UCSD-AML1 (cell line): ENCODE results near the gene MTOR.

Experiments used
- DNase-seq: peaks from one replicate; lab custom pipeline; 2025; ENCODE audit not compliant: unreplicated experiment; lab: John Stamatoyannopoulos, UW

The MTOR gene

DNA sequence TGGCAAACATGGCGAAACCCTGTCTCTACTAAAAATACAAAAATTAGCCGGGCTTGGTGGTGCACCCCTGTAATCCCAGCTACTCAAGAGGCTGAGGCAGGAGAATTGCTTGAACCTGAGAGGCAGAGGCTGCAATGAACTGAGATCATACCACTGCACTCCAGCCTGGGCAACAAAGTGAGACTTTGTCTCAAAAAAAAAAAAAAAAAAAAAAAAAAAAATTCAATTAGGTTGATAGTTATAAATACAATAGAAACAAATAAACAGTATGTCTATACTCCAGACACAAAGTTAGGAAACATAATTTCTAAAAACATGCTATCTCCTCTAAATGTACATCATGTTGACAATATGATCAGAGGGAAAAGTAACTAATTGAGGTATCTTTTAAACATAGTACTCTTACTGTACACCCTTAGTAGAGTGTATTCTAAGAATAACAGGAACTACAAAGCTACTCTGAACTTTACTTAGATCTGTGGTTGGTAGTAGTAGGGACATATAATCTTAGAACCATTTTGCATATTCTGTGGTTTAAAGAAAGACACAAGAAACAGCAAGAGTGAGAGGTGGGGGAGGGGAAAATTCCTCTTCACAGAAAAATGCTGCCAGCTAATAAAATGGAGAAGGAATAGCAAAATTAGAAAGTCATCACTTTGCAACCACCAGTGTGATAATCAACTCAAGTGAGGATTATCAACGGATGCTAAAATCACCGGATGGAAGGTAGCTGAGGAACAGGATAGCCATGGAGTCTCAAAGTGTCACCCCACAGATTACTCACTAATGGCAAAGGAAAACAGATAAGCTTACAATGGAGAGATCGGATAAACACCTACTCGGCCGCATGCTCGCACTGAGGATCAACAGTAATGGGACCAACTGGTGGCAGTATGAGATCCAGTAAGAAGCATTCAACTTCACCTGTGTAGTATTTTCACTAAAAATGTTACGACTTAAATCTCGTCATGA, 35.0 kb downstream of the MTOR start:
- DNase-seq = no peak

DNA sequence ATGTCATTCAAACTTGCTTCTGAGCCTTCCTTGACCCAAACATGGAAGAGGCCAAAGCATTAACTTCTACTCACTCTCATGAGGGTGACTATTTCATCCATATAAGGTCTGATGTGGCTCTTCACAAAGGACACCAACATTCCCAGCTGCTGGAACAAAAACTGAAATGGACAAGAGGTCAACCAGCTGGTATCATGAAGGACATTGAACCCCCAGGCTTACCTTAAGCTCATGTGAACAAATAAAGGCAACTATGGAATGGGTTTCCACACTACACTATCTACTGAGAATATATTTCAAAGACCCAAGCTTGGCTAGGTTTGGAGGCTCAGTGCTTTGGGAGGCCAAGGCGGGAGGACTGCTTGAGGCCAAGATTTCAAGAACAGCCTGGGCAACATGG, 46.3 kb downstream of the MTOR start:
- no peak for DNase-seq

DNA sequence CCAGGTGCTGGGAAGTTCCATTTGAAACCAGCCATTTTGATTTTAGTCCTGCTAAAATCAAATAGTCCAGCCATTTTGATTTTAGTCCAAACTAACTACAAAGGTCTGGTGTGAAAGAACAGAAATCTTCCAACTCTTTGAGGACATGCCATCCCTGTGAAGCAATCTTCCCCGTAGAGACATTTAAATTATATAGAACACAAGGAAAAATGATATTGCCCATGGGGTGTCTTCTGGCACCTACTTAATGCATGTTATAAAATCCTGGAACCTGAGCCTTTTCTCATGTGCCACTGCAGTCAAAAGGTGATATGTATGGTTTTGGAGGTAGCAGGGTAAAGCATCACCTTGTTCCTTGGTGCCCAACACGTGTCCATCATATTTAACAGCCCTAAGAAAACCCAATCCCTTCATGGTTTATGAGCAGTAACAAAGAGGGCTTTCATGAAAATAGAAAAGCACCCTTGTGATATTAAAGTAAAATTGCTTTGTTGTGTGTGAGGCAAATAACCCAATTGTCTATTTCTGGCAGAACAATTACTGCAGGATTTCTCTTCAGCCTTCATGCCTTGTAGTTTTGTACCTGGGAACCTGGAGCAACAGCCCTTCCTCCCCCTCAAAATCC, 46.9 kb downstream of the MTOR start:
- no peak for DNase-seq

DNA sequence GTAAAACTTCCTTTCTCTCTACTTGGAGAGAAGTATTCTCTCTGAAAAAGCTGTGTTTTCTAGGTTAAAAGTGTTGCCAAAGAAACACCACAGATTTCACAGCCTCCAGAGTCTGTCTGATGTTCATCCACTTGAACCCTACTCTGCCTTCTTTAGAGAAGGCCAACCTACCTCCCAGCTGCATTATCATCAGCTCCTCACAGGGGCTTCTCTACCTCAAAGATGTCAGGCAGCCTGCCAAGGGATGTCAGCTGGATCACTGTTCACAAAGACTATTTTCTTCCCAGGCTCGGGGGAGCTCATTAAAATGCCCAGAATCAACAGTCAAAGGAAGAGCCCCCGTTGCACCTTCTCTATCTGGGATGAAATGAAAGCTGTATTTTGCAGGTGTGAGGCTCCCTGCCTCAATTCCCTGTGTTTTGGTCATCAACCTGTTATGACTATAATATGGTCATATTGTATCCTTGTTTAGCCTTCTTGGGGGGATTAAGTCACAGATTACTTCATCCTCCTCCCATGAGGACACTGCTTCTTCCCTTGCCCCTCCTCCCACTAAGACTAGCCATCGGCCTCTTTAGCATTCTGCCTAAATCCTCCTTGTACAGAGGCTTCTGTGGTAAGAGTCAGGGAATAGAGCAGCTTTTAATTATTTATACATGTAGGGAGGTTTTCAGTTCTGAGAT, 47.5 kb downstream of the MTOR start:
- DNase-seq = no peak

DNA sequence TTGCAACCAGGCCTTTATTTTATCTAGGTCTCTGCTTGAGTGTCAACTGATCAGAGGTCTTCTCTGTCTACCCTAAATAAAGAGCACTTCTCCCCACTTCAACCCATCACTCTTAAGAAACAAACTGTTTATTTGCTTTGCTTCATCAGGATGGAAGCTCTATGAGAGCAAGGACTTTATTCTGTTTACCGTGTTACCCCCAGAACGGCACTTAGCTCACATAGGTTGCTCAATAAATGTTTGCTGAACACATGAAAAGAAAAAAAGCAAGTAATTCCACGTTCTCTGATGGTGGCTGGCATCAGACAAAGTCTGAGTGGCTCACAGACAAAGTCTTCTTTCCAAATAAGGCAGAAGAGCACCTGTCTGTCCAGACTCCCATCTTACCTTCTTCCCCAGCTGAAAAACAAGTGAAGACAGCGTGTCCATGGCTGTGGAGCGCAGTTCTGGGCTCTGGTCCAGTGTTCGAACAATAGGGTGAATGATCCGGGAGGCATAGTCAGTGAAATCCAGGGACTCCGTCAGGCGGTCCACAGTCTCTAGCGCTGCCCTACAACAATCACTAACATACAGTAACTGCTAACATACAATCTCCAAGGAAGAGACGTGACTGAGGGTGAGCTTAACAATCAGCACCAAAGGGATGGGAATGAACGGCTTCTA, 50.3 kb downstream of the MTOR start:
- no peak for DNase-seq

DNA sequence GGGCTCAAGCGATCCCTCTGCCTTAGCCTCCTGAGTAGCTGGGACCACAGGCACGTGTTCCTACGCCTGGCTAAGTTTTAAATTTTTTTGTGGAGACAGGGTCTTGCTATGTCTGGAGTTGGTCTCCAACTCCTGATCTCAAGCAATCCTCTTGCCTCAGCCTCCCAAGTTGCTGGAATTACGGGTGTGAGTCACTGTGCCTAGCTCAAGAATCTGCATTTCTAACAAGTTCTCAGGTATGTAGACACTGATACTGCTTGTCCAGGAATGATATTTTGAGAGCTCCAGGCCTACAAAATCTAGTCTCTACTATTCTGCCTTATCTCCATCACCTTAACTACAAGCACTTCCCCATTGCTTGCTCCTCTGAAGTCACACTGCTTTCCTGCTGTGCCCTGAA, 50.9 kb downstream of the MTOR start:
- DNase-seq = no peak

DNA sequence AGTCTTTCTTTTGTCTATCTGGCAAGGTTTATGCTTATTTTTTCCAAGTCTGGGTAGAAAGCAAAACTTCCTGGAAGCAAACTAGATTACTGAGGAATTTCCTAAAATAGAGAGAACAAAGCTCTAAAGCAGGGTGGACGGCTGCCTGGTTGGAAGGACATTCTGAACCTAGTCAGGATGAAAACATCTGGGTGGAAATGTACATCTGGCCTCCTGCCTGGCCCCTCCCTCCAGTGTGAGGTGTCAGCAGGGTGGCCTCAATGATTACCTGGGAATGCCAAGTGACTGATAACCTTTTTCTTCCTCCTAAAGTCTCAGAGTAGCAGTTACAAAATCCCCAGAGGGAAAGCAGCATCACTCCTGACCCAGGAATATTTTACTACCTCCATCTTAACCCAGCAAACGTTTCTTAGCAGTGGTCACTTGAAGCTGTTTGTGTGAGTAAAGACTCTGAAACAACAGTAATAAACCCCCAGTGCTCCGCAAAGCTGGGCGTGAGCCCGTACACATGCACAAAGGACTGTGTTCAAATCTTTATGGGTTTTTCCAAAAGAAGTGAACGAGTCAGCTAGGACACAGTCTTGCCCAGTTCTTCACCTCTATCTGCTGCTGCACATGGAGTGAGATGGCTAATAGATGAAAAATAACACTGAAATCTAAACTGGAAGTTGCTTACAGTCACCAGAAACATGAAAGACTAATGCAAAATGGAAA, 54.3 kb downstream of the MTOR start:
- no peak for DNase-seq

DNA sequence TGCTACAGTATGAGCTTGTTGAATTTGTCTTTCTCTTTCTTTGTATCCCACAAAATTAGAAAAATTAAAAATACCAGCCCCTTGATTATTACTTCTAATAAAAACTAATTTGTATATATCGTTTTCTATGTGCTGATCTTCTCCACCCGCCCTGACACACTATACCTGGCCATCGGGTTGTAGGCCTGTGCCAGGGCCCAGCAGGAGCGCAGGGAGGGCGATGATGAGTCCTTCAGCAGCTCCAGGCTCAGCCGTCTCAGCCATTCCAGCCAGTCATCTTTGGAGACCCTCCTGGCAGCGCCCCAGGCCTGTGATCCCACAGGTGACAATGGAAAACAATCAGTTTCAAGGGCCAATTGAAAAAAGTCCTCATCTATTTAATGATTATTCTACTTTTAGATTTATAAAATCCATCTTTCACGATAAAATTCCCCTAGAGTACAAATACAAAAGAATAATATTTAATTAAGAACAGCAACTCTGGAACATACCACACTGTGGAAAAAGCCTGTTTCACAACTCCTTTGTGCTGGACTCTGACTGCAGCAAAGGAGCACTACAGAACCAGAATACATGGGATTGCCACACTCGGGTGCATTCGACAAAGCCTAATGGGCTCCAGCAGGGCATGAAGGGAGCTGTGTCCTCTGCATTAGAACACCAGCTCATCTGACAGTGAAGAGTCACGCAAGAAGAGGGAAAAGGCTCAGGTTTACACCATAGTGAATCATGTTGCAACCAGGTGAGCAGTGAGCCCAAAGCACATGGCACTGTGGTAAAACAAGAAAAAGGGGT, 57.8 kb downstream of the MTOR start:
- DNase-seq = no peak

DNA sequence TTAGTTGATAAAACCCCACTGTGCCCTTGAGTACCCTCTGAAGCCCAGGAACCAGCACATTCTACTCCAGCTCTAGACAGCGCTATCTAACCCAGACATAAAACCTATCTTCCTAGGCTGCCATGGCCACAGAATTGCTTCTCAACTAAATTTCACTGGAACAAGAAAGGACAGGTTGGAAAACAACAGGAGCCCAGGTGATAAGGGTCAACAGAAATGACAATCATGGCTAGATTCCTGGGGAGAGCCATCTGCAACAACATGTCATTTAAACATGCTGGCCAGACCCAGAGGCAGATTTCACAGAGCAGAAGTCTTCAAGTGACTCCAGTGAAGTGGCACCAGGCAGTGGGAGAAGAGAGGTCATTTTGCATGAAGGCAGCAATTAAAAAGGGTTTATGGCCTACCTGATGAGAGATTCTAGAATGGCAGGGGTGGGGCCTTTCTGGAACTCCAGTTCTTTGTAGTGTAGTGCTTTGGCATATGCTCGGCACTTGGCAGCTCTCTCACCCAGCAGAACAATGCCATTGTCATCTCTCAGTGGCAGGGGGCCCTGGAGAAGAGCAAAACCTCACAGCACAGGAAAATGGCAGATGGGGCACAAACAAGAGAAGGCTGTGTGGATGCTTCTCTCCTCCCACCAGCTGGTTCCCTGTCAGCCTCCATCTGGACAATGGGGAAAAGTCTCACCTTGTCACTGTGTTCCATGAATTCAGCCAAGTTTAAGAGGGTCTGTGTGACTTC, 63.3 kb downstream of the MTOR start:
- no peak for DNase-seq

DNA sequence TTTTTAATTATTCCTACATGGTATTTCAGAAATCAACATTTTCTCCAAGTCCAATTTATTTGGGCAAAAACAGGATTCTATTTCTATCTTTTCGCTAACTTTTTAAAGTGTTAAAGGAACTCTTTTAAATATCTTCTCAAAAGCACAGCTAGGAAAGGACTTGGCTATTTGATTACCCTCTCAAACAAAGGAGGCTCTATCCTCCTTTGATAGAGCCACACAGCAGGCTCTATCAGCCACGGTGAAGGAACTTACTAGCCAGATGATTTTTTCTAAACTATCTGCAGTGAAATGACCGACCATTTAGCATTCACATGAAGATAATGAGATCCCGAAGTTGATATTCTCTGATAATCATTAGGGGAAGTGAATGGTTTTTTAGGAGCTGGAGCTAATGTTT, 64.1 kb downstream of the MTOR start:
- no peak for DNase-seq

DNA sequence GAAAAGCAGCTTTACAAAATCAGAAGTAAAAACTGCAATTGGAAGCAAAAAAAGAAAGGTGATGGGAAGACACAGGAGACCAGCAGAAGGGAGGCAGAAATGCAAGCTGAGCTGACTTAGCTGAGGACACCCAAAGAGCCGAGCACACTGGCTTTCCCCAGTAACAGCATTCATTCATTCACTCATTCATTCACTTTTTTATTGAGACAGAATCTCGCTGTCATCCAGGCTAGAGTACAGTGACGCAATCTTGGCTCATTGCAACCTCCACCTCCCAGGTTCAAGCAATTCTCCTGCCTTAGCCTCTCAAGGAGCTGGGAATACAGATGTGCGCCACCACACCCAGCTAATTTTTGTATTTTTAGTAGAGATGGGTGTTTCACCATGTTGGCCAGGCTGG, 65.0 kb downstream of the MTOR start:
- no peak for DNase-seq

DNA sequence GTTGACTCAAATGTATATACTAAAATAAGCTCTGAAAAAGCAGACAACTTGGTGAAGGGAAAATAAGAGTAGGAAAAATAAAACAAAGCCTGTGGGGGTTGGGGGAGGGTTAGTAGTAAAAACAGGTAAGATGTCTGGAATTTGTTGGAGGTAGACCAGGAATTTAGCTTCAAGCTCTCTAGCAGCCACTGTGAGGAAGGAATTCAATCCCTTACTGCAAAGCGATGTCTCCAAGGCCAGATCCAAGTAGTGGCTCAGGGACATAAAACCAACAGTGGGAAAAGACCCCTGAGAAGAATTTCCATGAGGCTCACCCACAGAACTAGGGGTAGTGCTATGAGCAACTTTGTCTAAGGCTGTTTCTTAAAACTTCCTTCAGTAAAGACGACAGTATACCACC, 65.4 kb downstream of the MTOR start:
- DNase-seq = no peak

DNA sequence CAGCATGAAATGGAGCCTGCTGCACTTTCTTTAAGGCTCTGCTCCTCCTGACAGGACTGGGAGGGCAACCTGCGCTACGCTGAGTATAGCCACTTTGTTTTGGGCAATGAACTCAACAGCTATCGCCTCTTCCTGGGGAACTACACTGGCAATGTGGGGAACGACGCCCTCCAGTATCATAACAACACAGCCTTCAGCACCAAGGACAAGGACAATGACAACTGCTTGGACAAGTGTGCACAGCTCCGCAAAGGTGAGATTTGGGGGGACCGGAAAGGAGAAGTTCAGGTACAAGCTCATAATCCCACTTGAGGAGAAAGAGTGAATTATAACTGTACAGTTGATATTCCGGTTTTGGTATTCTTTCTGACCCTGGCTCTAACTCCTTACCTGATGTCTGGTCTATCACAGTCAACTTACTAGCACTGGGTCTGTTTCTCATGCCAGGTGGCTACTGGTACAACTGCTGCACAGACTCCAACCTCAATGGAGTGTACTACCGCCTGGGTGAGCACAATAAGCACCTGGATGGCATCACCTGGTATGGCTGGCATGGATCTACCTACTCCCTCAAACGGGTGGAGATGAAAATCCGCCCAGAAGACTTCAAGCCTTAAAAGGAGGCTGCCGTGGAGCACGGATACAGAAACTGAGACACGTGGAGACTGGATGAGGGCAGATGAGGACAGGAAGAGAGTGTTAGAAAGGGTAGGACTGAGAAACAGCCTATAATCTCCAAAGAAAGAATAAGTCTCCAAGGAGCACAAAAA, 67.8 kb downstream of the MTOR start:
- DNase-seq = no peak

DNA sequence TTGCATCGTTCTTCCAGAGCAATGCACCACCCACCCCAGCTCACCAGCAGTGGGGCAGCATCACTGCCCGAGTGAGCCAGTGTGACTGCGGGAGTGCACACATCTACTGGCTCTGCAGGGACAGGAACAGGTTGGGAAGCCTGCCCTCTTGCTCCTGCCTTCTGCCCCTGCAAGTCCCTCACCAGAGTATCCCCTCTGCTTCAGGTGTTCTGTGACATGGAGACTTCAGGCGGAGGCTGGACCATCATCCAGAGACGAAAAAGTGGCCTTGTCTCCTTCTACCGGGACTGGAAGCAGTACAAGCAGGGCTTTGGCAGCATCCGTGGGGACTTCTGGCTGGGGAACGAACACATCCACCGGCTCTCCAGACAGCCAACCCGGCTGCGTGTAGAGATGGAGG, 69.0 kb downstream of the MTOR start:
- no peak for DNase-seq

DNA sequence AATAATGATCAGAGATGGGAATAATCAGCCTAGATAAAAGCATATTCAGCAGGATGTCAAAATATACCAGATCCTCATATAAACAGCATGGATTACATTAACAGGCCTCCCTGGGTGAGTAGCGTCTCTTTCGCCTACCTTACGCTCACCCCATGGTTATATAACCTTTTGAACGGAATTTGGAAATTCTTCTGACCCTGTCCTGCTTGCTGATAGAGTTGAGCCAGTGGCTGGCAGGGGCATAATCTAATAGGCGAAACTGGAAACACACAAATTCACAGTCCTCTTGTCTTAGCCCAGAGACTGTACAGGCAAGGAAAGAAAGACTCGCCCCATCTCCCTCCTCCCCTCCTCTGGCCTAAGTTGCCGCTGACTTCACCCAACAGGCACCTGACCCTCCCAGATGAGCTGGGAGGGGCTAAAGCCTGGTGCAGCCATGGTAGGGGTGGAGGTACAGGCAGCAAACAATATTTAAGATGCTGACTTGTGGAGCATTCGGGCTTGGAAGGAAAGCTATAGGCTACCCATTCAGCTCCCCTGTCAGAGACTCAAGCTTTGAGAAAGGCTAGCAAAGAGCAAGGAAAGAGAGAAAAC, 73.4 kb downstream of the MTOR start, which contains the start of gene ANGPTL7:
Gene ANGPTL7, plus strand, starts transcription at position 498 of the 594 bp plus-strand sequence. CDS start 225 bp downstream, outside the sequence.
- no peak for DNase-seq

DNA sequence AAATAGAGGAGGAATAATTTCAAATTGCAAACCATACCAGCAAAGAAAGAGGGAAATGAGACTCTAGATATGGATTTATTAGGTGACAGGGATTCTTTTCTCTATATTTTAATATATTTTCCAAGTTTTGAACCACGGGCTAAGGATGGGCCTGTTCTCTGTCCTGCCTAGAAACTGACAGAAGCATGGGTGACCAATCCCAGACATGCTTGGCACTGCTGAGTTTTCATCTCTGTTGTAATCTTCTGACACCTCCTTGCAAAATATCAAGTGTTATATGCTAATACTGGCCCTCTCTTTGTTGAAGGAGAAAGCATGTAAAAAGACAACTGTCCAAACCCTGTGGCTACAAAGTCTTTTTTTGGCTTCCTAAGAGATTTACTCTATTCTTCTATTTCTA, 74.0 kb downstream of the MTOR start:
- no peak for DNase-seq

DNA sequence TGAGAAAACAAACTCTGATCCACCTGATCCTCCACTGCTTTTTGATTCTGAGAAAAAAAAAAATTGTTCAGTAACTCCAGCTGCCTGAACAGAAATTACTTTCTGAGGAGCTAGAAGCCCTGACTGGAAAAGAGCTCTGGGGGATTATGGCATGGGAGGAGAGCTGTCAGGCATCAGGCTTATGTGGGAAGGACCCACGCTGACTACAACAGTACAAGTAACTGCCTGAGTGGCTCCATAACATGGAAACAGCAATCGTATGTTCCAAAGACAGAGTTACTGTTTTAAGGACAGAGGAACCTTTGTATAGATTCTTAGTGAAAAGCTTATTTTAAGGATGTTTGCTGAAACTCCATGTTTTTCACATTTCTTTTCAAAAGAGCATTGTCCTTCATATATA, 74.4 kb downstream of the MTOR start:
- no peak for DNase-seq

DNA sequence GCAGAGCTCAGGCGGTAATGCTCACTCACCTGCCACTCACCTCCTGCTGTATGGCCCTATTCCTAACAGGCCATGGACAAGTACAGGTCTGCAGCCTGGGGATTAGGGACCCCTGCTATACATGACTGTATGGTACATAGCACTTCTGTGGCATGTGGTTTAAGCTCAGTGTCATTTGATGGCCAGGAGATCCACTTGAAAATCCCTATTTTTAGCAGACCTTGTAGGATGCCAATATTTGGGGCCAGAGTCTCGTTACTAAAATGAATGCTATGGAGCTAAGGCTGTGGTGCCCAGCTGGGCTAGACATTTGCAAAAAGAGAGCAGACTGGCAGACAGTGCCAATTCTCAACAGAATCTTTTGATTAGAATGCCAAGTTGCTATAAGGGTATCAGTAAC, 74.9 kb downstream of the MTOR start:
- DNase-seq = no peak
